ENCODE data around the gene MRPL24.

GRCh38 chr1:156692925-156693847 is 47.7 kb downstream of the MRPL24 start:
- no peak for TF ChIP-seq SREBF2 (IDR thresholded peaks at IDR 0.05)
- TF ChIP-seq CTCF (IDR thresholded peaks at IDR 0.05): no peak
- TF ChIP-seq BHLHE40 (IDR thresholded peaks at IDR 0.05; ENCODE audit: low read depth, low read length): no peak
- no peak for TF ChIP-seq RNF2 (IDR thresholded peaks at IDR 0.05; ENCODE audit: borderline replicate concordance, low read depth)
- TF ChIP-seq POLR2A (IDR thresholded peaks at IDR 0.05; ENCODE audit: low read length): no peak
- no peak for TF ChIP-seq FOSL2 (IDR thresholded peaks at IDR 0.05)
- no peak for TF ChIP-seq FOSL2 (CRISPR knock-in tag; IDR thresholded peaks at IDR 0.05)
- TF ChIP-seq NR3C1 (IDR thresholded peaks at IDR 0.05): no peak
- no peak for TF ChIP-seq MAX (IDR thresholded peaks at IDR 0.05)
- no peak for TF ChIP-seq HOXA7 (CRISPR knock-in tag; IDR thresholded peaks at IDR 0.05)
- TF ChIP-seq MYC (IDR thresholded peaks at IDR 0.05; ENCODE audit: borderline replicate concordance, low read length): no peak
- TF ChIP-seq RARB (CRISPR knock-in tag; IDR thresholded peaks at IDR 0.05): no peak
- no peak for TF ChIP-seq PBX3 (IDR thresholded peaks at IDR 0.05)

All from A549 (cell line).